Measurements from ENCODE around the gene PTPRT. TPM values are rescaled to one million over a fixed set of nuclear protein-coding genes. Genes with fewer than 3 reads are reported as not detected.

Gene PTPRT
- total and polyA plus RNA-seq, 4 donors = 0.14 to 2.8 (median 0.40) TPM

DNA sequence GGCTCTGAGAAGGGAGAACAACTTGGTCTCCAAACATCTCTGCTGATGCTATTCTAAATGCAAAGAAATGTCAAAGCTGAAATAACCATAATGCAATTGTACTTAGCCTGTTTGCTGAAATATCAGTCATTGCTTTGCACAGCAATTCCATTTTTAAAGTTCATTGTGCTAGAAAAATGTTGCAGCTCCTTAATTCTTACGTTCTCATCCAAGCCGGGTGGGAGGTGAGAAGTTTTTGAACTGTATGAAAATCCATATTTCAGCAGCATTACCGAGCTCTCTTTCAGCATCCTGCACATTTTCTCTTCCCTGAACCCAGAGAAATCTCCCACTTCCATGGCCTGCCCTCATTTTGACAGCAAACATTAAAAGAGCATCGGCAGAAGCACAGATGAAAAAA lies 630.0 kb downstream of the PTPRT start:
- TF ChIP-seq TAF1 (conservative IDR thresholded peaks at IDR 0.05) (no peak), FOXA1 (IDR thresholded peaks at IDR 0.05) (no peak), EGR1 (IDR thresholded peaks at IDR 0.05; ENCODE audit: low read depth in 2 of 2) (no peak)
- TF ChIP-seq, protein P1, sequence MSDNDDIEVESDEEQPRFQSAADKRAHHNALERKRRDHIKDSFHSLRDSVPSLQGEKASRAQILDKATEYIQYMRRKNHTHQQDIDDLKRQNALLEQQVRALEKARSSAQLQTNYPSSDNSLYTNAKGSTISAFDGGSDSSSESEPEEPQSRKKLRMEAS (IDR thresholded peaks at IDR 0.05) = no peak
- Histone ChIP-seq H3K9me3 (ENCODE audit: control insufficient read depth in 4 of 4, low read length in 3 of 4) (peaks cover 0 to 1% (median 0%) of the 10 kb centered on the region in 4 donors), H3K4me1 (ENCODE audit: control insufficient read depth in 4 of 4, insufficient read depth in 4 of 4, low read length in 3 of 4) (no peaks in the 10 kb centered on the region), H3K36me3 (ENCODE audit: control insufficient read depth in 4 of 4, insufficient read depth in 3 of 4, low read depth in 1 of 4, low read length in 3 of 4) (no peaks in the 10 kb centered on the region), H3K27me3 (ENCODE audit: control insufficient read depth in 4 of 4, insufficient read depth in 4 of 4, low read length in 3 of 4) (no peaks in the 10 kb centered on the region), H3K4me3 (ENCODE audit: low read depth in 1 of 3, low read length in 3 of 3) (no peak overlapping the region), H3K9ac (ENCODE audit: low read depth in 1 of 2, low read length in 2 of 2) (no peak overlapping the region), H3K27ac (ENCODE audit: low read depth in 1 of 2, low read length in 2 of 2) (no peak overlapping the region)
- no peak for DNase-seq (ENCODE audit: low spot score)
- 87% methylated on average over 4 of the region's 4 CpGs for WGBS

DNA sequence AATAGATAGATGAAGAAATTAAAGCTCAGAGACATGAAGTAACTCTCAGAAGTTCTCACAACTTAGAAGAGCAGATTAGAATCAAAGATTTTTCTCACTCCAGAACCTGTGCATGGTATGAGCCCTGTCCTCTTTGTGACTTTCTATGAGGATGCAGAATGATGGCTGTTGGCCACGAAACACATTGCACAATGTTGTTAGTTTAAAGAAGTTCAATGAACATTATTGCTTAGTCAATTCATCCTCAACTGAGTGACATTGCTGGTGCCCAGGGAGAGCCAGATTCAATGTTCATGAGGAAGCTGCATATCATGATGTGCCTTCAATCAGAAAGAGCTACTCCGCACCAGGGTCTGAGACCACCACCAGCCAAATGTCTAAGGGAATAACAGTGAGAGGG lies 633.1 kb downstream of the PTPRT start:
- Histone ChIP-seq H3K4me1 (ENCODE audit: control insufficient read depth in 4 of 4, insufficient read depth in 4 of 4, low read length in 3 of 4) (peaks cover 0 to 3% (median 0%) of the 10 kb centered on the region in 4 donors), H3K27me3 (ENCODE audit: control insufficient read depth in 4 of 4, insufficient read depth in 4 of 4, low read length in 3 of 4) (no peaks in the 10 kb centered on the region), H3K9me3 (ENCODE audit: control insufficient read depth in 4 of 4, low read length in 3 of 4) (no peaks in the 10 kb centered on the region), H3K4me3 (ENCODE audit: low read depth in 1 of 3, low read length in 3 of 3) (no peak overlapping the region), H3K36me3 (ENCODE audit: control insufficient read depth in 4 of 4, insufficient read depth in 3 of 4, low read depth in 1 of 4, low read length in 3 of 4) (no peaks in the 10 kb centered on the region), H3K9ac (ENCODE audit: low read depth in 1 of 2, low read length in 2 of 2) (no peak overlapping the region), H3K27ac (ENCODE audit: low read depth in 1 of 2, low read length in 2 of 2) (no peak overlapping the region)
- DNase-seq (ENCODE audit: low spot score) = no peak
- TF ChIP-seq JUND (IDR thresholded peaks at IDR 0.05) (no peak), YY1 (IDR thresholded peaks at IDR 0.05) (no peak), HNF4G (IDR thresholded peaks at IDR 0.05) (no peak), FOXA1 (IDR thresholded peaks at IDR 0.05) (no peak), RXRA (IDR thresholded peaks at IDR 0.05) (no peak), HNF4A (conservative IDR thresholded peaks at IDR 0.05) (no peak), FOXA2 (IDR thresholded peaks at IDR 0.05) (no peak), SP1 (IDR thresholded peaks at IDR 0.05) (no peak), GABPA (IDR thresholded peaks at IDR 0.05 in 1 of 2, conservative IDR thresholded peaks at IDR 0.05 in 1 of 2) (no peak), NR2F2 (IDR thresholded peaks at IDR 0.05) (no peak), EGR1 (IDR thresholded peaks at IDR 0.05; ENCODE audit: low read depth in 2 of 2) (no peak), TAF1 (conservative IDR thresholded peaks at IDR 0.05) (no peak), RAD21 (IDR thresholded peaks at IDR 0.05) (no peak)
- TF ChIP-seq, protein P2, sequence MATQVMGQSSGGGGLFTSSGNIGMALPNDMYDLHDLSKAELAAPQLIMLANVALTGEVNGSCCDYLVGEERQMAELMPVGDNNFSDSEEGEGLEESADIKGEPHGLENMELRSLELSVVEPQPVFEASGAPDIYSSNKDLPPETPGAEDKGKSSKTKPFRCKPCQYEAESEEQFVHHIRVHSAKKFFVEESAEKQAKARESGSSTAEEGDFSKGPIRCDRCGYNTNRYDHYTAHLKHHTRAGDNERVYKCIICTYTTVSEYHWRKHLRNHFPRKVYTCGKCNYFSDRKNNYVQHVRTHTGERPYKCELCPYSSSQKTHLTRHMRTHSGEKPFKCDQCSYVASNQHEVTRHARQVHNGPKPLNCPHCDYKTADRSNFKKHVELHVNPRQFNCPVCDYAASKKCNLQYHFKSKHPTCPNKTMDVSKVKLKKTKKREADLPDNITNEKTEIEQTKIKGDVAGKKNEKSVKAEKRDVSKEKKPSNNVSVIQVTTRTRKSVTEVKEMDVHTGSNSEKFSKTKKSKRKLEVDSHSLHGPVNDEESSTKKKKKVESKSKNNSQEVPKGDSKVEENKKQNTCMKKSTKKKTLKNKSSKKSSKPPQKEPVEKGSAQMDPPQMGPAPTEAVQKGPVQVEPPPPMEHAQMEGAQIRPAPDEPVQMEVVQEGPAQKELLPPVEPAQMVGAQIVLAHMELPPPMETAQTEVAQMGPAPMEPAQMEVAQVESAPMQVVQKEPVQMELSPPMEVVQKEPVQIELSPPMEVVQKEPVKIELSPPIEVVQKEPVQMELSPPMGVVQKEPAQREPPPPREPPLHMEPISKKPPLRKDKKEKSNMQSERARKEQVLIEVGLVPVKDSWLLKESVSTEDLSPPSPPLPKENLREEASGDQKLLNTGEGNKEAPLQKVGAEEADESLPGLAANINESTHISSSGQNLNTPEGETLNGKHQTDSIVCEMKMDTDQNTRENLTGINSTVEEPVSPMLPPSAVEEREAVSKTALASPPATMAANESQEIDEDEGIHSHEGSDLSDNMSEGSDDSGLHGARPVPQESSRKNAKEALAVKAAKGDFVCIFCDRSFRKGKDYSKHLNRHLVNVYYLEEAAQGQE (IDR thresholded peaks at IDR 0.05) = no peak
- TF ChIP-seq, protein P3, sequence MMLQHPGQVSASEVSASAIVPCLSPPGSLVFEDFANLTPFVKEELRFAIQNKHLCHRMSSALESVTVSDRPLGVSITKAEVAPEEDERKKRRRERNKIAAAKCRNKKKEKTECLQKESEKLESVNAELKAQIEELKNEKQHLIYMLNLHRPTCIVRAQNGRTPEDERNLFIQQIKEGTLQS (IDR thresholded peaks at IDR 0.05) = no peak
- TF ChIP-seq, protein P1 (IDR thresholded peaks at IDR 0.05) = no peak
- TF ChIP-seq, protein P4, sequence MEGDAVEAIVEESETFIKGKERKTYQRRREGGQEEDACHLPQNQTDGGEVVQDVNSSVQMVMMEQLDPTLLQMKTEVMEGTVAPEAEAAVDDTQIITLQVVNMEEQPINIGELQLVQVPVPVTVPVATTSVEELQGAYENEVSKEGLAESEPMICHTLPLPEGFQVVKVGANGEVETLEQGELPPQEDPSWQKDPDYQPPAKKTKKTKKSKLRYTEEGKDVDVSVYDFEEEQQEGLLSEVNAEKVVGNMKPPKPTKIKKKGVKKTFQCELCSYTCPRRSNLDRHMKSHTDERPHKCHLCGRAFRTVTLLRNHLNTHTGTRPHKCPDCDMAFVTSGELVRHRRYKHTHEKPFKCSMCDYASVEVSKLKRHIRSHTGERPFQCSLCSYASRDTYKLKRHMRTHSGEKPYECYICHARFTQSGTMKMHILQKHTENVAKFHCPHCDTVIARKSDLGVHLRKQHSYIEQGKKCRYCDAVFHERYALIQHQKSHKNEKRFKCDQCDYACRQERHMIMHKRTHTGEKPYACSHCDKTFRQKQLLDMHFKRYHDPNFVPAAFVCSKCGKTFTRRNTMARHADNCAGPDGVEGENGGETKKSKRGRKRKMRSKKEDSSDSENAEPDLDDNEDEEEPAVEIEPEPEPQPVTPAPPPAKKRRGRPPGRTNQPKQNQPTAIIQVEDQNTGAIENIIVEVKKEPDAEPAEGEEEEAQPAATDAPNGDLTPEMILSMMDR (IDR thresholded peaks at IDR 0.05; ENCODE audit: low read depth, low read length, missing input control) = no peak
- TF ChIP-seq, protein P5, sequence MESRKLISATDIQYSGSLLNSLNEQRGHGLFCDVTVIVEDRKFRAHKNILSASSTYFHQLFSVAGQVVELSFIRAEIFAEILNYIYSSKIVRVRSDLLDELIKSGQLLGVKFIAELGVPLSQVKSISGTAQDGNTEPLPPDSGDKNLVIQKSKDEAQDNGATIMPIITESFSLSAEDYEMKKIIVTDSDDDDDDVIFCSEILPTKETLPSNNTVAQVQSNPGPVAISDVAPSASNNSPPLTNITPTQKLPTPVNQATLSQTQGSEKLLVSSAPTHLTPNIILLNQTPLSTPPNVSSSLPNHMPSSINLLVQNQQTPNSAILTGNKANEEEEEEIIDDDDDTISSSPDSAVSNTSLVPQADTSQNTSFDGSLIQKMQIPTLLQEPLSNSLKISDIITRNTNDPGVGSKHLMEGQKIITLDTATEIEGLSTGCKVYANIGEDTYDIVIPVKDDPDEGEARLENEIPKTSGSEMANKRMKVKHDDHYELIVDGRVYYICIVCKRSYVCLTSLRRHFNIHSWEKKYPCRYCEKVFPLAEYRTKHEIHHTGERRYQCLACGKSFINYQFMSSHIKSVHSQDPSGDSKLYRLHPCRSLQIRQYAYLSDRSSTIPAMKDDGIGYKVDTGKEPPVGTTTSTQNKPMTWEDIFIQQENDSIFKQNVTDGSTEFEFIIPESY (IDR thresholded peaks at IDR 0.05) = no peak
- WGBS = 54% methylated on average over 2 of the region's 2 CpGs

Data from liver (tissue), 9 donors.